PC-9 (cell line): ENCODE data around the gene POPDC2. TPM values are rescaled to one million over a fixed set of nuclear protein-coding genes. Genes with fewer than 3 reads are reported as not detected.

Source experiments
- BruUV-seq: library from RNA; stranded (reverse); fragments of 400-500 nt; replicated peaks from 2 replicates; lab custom pipeline; 2021; lab: Mats Ljungman, UMichigan
- CTCF ChIA-PET: fragments of 300-600 bp; sonication (Branson Sonifier 250); formaldehyde crosslinking; loops from one replicate; lab custom pipeline; 2022; ENCODE audit warnings: antibody characterized with exemption; lab: Charles Lee
- POLR2A ChIA-PET: fragments of 300-600 bp; sonication (Branson Sonifier 250); formaldehyde crosslinking; loops from one replicate; lab custom pipeline; 2022; ENCODE audit warnings: antibody characterized with exemption; ENCODE audit not compliant: unreplicated experiment; lab: Charles Lee
- DNase-seq, 2 experiments: peaks; one replicate each; pipeline versions ENCODE4 v3.0.0 to v3.0.0-alpha.2; 2015 to 2022; ENCODE audit warnings: mixed read lengths in 1 of 2
- H2AFZ ChIP-seq: fragments of 200-600 bp; sonication (generic); 2 replicates; pipeline ENCODE4 v1.8.1; 2017; ENCODE audit warnings: antibody characterized with exemption
- H3F3A ChIP-seq: fragments of 200-600 bp; sonication (generic); 2 replicates; pipeline ENCODE4 v1.8.1; 2017; ENCODE audit warnings: antibody characterized with exemption, mild to moderate bottlenecking, low read depth; ENCODE audit not compliant: insufficient read depth
- H3K27ac ChIP-seq: fragments of 200-600 bp; sonication (generic); 2 replicates; pipeline ENCODE4 v1.6.1; 2016; ENCODE audit warnings: mixed run types
- H3K27me3 ChIP-seq: fragments of 200-600 bp; sonication (generic); 2 replicates; pipeline ENCODE4 v1.6.1; 2016; ENCODE audit warnings: low read depth, mixed run types; ENCODE audit not compliant: insufficient read depth
- H3K36me3 ChIP-seq: fragments of 200-600 bp; sonication (generic); 2 replicates; pipeline ENCODE4 v1.6.1; 2016; ENCODE audit warnings: low read depth, mixed run types
- H3K4me1 ChIP-seq: fragments of 200-600 bp; sonication (generic); replicated peaks from 2 replicates; pipeline ENCODE4 v1.6.1; 2016; ENCODE audit warnings: mixed run types; ENCODE audit not compliant: insufficient read depth
- H3K4me2 ChIP-seq: fragments of 200-600 bp; sonication (generic); 2 replicates; pipeline ENCODE4 v1.6.1; 2017; ENCODE audit warnings: mixed run types
- H3K4me3 ChIP-seq: fragments of 200-600 bp; sonication (generic); 2 replicates; pipeline ENCODE4 v1.6.1; 2016; ENCODE audit warnings: mixed run types
- H3K79me2 ChIP-seq: fragments of 200-600 bp; sonication (generic); 2 replicates; pipeline ENCODE4 v1.6.1; 2017; ENCODE audit warnings: low read depth, mixed run types
- H3K9me2 ChIP-seq: fragments of 200-600 bp; sonication (generic); 2 replicates; pipeline ENCODE4 v1.8.1; 2017; ENCODE audit warnings: mild to moderate bottlenecking; ENCODE audit not compliant: insufficient read depth
- H3K9me3 ChIP-seq: fragments of 200-600 bp; sonication (generic); 2 replicates; pipeline ENCODE4 v1.8.1; 2016; ENCODE audit warnings: low read depth; ENCODE audit not compliant: insufficient read depth
- H4K20me1 ChIP-seq: fragments of 200-600 bp; sonication (generic); 2 replicates; pipeline ENCODE4 v1.8.1; 2017; ENCODE audit not compliant: insufficient read depth
- EZH2 ChIP-seq: fragments of 200-600 bp; sonication (generic); IDR thresholded peaks from 2 replicates; pipeline ENCODE4 v1.8.0; 2017; ENCODE audit warnings: antibody characterized with exemption, low read depth
- intact Hi-C: fragments of 100-400 bp; cut with micrococcal nuclease; formaldehyde crosslinking; loops from one replicate; pipeline ENCODE4 v1.10.0; 2022; ENCODE audit not compliant: unreplicated experiment
- total RNA-seq: library from RNA; stranded (reverse); gene quantifications from 2 replicates; pipeline ENCODE4 v1.2.3, GENCODE V29; 2021
- TF ChIP-seq, protein P1 (sequence below): fragments of 200-600 bp; sonication (generic); conservative IDR thresholded peaks from 2 replicates; pipeline ENCODE4 v1.6.1; 2017; ENCODE audit warnings: mixed run types, antibody characterized with exemption, mild to moderate bottlenecking, moderate library complexity

Gene POPDC2
- total RNA-seq, 1 experiment from 2014 or later = 3.5 TPM

DNA sequence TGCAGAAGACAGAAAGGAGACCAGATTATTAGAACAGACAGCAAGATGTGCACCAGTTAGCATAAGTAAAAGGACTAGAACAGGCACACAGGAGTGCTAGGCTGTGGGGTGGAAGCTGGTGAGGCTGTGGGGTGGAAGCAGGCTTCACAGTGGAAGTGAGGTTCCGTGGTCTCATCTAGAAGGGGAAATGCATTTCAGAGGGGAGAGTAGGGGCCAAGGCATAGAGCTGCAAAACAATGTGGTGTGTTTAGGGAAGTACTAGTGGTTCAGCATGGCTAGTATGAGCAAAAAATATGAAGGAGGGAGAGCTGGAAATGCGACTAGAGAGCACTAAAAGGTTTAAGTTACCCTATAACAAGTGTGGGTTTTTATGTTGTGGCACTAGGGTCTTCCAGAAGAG lies 6.5 kb downstream of the POPDC2 start:
- Histone ChIP-seq H3K9me2 (no peaks in the 10 kb centered on the region), H3K27ac (no peak overlapping the region), H2AFZ (no peak overlapping the region), H3F3A (no peaks in the 10 kb centered on the region), H3K79me2 (no peaks in the 10 kb centered on the region), H4K20me1 (no peaks in the 10 kb centered on the region), H3K4me3 (no peak overlapping the region), H3K9me3 (no peaks in the 10 kb centered on the region), H3K4me2 (no peak overlapping the region), H3K4me1 (no peaks in the 10 kb centered on the region), H3K36me3 (no peaks in the 10 kb centered on the region), H3K27me3 (no peaks in the 10 kb centered on the region)
- CTCF ChIA-PET = no interaction called here
- POLR2A ChIA-PET = no interaction called here
- TF ChIP-seq EZH2 = no peak
- TF ChIP-seq, protein P1, sequence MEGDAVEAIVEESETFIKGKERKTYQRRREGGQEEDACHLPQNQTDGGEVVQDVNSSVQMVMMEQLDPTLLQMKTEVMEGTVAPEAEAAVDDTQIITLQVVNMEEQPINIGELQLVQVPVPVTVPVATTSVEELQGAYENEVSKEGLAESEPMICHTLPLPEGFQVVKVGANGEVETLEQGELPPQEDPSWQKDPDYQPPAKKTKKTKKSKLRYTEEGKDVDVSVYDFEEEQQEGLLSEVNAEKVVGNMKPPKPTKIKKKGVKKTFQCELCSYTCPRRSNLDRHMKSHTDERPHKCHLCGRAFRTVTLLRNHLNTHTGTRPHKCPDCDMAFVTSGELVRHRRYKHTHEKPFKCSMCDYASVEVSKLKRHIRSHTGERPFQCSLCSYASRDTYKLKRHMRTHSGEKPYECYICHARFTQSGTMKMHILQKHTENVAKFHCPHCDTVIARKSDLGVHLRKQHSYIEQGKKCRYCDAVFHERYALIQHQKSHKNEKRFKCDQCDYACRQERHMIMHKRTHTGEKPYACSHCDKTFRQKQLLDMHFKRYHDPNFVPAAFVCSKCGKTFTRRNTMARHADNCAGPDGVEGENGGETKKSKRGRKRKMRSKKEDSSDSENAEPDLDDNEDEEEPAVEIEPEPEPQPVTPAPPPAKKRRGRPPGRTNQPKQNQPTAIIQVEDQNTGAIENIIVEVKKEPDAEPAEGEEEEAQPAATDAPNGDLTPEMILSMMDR = no peak
- BruUV-seq = no TSS peak
- no peak for DNase-seq
- intact Hi-C loops = no loop called here

DNA sequence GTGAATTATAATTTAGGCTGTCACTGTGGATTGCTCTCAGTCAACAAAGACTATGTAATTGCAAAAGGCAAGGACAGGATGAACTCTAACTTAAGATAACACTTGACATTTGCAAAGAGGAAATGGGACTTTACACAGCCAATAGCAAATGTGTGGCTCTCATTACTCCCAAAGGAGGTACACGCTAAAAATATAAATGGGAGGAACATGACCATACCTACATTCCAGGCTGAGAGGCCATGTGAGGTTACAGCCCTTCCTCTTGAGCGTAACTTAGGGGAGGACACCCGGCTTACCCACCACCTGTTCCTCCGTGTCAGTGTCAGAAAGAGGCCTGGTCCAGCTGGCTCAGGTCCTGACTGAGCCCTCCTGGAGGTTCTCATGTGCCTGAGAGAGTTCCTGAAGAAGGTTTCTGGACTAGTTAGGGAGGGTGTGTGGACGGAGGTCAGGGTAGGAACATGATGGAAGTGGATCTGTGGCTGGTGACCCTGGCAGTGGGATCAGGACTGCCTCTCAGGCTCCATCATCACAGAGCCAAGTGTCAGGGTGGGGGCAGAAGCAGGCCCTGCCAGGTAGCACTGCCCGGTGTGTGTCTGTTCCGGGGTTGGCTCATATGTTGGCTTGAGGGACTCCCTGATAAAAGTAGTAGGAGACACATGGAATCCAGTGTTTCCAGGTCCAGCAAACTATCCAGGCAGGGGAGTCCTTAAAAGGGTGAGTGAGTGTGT lies 7.9 kb downstream of the POPDC2 start:
- Histone ChIP-seq H3K4me1 (no peaks in the 10 kb centered on the region), H3K4me3 (no peak overlapping the region), H2AFZ (no peak overlapping the region), H3K4me2 (no peak overlapping the region), H3K9me3 (no peaks in the 10 kb centered on the region), H3K9me2 (no peaks in the 10 kb centered on the region), H3F3A (no peaks in the 10 kb centered on the region), H3K27me3 (no peaks in the 10 kb centered on the region), H3K36me3 (no peaks in the 10 kb centered on the region), H3K27ac (no peak overlapping the region), H3K79me2 (no peaks in the 10 kb centered on the region), H4K20me1 (no peaks in the 10 kb centered on the region)
- DNase-seq = no peak
- ChIA-PET POLR2A (no interaction called here), CTCF (no interaction called here)
- TF ChIP-seq EZH2 = no peak
- TF ChIP-seq, protein P1 = no peak
- no TSS peak for BruUV-seq
- intact Hi-C loops = no loop called here

DNA sequence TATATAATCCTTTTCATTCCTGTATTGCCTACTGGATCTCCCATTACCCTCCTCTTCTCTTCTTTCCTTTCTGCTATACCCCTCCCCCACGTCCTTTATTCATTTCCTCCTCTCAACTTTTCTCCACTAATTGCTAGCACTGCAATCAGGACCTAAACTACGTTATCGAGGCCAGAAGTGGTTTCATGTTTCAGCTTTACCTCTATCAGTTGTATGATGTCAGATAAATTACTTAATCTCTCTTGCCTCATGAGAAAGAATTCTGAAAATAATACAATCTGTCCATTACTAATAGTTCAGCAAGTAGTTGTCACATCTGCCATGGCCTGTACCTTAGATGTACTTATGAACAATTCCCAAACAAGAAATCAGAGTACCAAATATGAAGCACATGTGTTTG lies 10.6 kb downstream of the POPDC2 start:
- intact Hi-C loops = no loop called here
- Histone ChIP-seq H4K20me1 (no peaks in the 10 kb centered on the region), H3K9me2 (no peaks in the 10 kb centered on the region), H3K4me2 (no peak overlapping the region), H3K27ac (no peak overlapping the region), H2AFZ (no peak overlapping the region), H3K4me1 (no peaks in the 10 kb centered on the region), H3K36me3 (no peaks in the 10 kb centered on the region), H3K27me3 (no peaks in the 10 kb centered on the region), H3K9me3 (no peaks in the 10 kb centered on the region), H3K4me3 (no peak overlapping the region), H3F3A (no peaks in the 10 kb centered on the region), H3K79me2 (no peaks in the 10 kb centered on the region)
- no TSS peak for BruUV-seq
- no peak for DNase-seq
- POLR2A ChIA-PET = interaction anchor here (0.5 kb wide), 1 partner anchor 310 kb away, joined by 4 read pairs; no protein-coding TSS in a partner anchor
- TF ChIP-seq, protein P1 = no peak
- no peak for TF ChIP-seq EZH2
- CTCF ChIA-PET = no interaction called here
